Suppressor macrophage treated with lipopolysaccharide for 4 hours (primary cell): ENCODE data around the gene SBSN.
A peak's percentile ranks its signal among the peaks of the same experiment; 100 is the strongest.

Experiments used
- DNase-seq: peaks from one replicate; pipeline ENCODE4 v3.0.0-alpha.2; 2020

SBSN gene

GRCh38 chr19:35531291-35531690, 3.2 kb upstream of the SBSN start:
- DNase-seq: no peak

- DNase-seq: no peak
Observed at GRCh38 chr19:35529241-35530218, 1.4 kb upstream of the SBSN start.

GRCh38 chr19:35525873-35526272, 2.2 kb downstream of the SBSN start:
- no peak for DNase-seq

GRCh38 chr19:35524181-35524837, 3.8 kb downstream of the SBSN start:
- DNase-seq: no peak

GRCh38 chr19:35522745-35523327, 5.3 kb downstream of the SBSN start:
- no peak for DNase-seq

GRCh38 chr19:35521124-35521743, 6.9 kb downstream of the SBSN start:
- no peak for DNase-seq

- no peak for DNase-seq
Observed at GRCh38 chr19:35519291-35519690, 8.8 kb downstream of the SBSN start.

GRCh38 chr19:35518313-35518712, 9.8 kb downstream of the SBSN start:
- DNase-seq: no peak

GRCh38 chr19:35517342-35517741, 10.8 kb downstream of the SBSN start:
- DNase-seq: no peak

- no peak for DNase-seq
Observed at GRCh38 chr19:35516310-35516709, 11.8 kb downstream of the SBSN start.

- DNase-seq: no peak
Observed at GRCh38 chr19:35514282-35514809, 13.8 kb downstream of the SBSN start.

- no peak for DNase-seq
Observed at GRCh38 chr19:35513628-35514281, 14.4 kb downstream of the SBSN start, which contains the start of gene DMKN. TSS of gene DMKN (minus strand) at chr19:35513649. CDS start at chr19:35513475, 174 bp downstream.

GRCh38 chr19:35512831-35513627, 15.1 kb downstream of the SBSN start:
- DNase-seq: no peak

GRCh38 chr19:35511337-35511736, 16.8 kb downstream of the SBSN start:
- DNase-seq: no peak

- DNase-seq: no peak
Observed at GRCh38 chr19:35510626-35510964, 17.5 kb downstream of the SBSN start.

- DNase-seq: peak; percentile 66
Observed at GRCh38 chr19:35509861-35510625, 18.1 kb downstream of the SBSN start.

GRCh38 chr19:35509018-35509652, 19.0 kb downstream of the SBSN start:
- no peak for DNase-seq

- no peak for DNase-seq
Observed at GRCh38 chr19:35508129-35508528, 20.0 kb downstream of the SBSN start.

GRCh38 chr19:35507561-35507960, 20.6 kb downstream of the SBSN start:
- no peak for DNase-seq

GRCh38 chr19:35506011-35506410, 22.1 kb downstream of the SBSN start:
- DNase-seq: no peak
